Tibial artery (tissue), 4 donors: ENCODE results near the gene ARL5B.
A peak's percentile ranks its signal among the peaks of the same experiment; 100 is the strongest.

ENCODE experiments used
- DNase-seq, 2 donors: peaks; one replicate each; pipeline ENCODE4 v3.0.0-alpha.2; 2019
- H3K27ac ChIP-seq, 2 donors: fragments of 200-600 bp; sonication (generic) in 1 of 2; 1 replicate in 1 of 2; 2 replicates in 1 of 2; pipeline ENCODE4 v1.5.1; 2018 to 2019; ENCODE audit warnings: mild to moderate bottlenecking in 1 of 2
- H3K27me3 ChIP-seq, 2 donors: fragments of 200-600 bp; sonication (generic) in 1 of 2; one replicate each; pipeline versions ENCODE4 v1.5.1 to v1.6.0; 2016 to 2019
- H3K36me3 ChIP-seq, 3 donors: fragments of 200-600 bp; sonication (generic) in 2 of 3; one replicate each; pipeline ENCODE4 v1.5.1; 2016 to 2019; ENCODE audit warnings: mild to moderate bottlenecking in 2 of 3
- H3K4me1 ChIP-seq, 4 donors: fragments of 200-600 bp; sonication (generic) in 2 of 4; 1 replicate in 3 of 4; 2 replicates in 1 of 4; pipeline ENCODE4 v1.5.1; 2016 to 2019
- H3K4me3 ChIP-seq, 2 donors: fragments of 200-600 bp; sonication (generic) in 1 of 2; 1 replicate in 1 of 2; 2 replicates in 1 of 2; pipeline ENCODE4 v1.5.1; 2018 to 2019; ENCODE audit warnings: mild to moderate bottlenecking in 2 of 2
- H3K9me3 ChIP-seq, 3 donors: fragments of 200-600 bp; sonication (generic) in 1 of 3; one replicate each; pipeline ENCODE4 v1.5.1; 2016 to 2019
- intact Hi-C: fragments of 100-400 bp; cut with DNase I; formaldehyde crosslinking; loops from one replicate; pipeline ENCODE4 v1.15.0; 2023; ENCODE audit warnings: low total_unique reads
- TF ChIP-seq, protein P1 (sequence below), 2 experiments: fragments of 200-600 bp in 1 of 2; fragments of 450-650 bp in 1 of 2; IDR thresholded peaks; one replicate each; pipeline ENCODE4 v1.5.1; 2017 to 2019; ENCODE audit warnings: antibody characterized with exemption in 2 of 2, mild to moderate bottlenecking in 1 of 2, moderate library complexity in 1 of 2

ARL5B gene

DNA sequence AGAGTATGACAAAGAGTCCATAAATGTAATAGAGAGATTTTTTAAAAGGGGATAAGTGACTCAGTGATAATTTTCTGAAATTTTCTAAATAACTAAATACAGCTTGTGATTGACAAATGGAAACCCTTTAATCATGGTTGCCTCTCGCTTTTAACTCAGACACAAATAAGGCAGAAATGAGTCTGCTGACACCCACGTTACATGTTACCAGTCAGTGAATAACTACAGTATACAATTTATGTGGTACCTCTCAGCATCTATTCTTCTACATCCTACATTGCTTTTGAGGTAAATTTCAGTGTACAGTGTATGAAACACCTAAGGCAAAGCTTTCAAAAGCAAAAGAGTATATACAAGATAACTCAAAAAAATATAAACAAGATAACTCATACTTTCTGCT is 12.1 kb upstream of the ARL5B start:
- Histone ChIP-seq H3K4me1 (peaks cover 0 to 21% (median 16%) of the 10 kb centered on the region in 4 donors), H3K36me3 (peaks cover 0 to 14% (median 0%) of the 10 kb centered on the region in 3 donors), H3K4me3 (no peak overlapping the region), H3K27me3 (no peaks in the 10 kb centered on the region), H3K27ac (no peak overlapping the region), H3K9me3 (no peaks in the 10 kb centered on the region)
- TF ChIP-seq, protein P1, sequence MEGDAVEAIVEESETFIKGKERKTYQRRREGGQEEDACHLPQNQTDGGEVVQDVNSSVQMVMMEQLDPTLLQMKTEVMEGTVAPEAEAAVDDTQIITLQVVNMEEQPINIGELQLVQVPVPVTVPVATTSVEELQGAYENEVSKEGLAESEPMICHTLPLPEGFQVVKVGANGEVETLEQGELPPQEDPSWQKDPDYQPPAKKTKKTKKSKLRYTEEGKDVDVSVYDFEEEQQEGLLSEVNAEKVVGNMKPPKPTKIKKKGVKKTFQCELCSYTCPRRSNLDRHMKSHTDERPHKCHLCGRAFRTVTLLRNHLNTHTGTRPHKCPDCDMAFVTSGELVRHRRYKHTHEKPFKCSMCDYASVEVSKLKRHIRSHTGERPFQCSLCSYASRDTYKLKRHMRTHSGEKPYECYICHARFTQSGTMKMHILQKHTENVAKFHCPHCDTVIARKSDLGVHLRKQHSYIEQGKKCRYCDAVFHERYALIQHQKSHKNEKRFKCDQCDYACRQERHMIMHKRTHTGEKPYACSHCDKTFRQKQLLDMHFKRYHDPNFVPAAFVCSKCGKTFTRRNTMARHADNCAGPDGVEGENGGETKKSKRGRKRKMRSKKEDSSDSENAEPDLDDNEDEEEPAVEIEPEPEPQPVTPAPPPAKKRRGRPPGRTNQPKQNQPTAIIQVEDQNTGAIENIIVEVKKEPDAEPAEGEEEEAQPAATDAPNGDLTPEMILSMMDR (IDR thresholded peaks at IDR 0.05), result no peak
- no peak for DNase-seq
- intact Hi-C loops, result no loop called here

DNA sequence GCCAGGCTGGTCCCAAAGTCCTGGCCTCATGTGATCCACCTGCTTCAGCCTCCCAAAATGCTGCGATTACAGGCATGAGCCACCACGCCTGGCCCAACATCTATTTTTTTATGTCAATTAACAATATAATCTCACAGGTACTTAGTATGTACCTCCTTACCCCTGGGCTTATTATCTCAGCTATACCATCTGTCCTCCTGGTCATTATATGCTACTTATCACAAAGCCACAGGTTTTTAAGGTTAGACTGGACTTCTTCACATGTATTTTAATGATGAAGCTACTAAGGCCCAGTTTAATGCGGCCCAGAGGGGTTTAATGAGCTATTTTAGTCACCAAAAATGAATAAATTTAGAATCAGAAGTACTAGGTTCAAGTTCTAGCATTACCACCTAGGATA is 11.3 kb upstream of the ARL5B start:
- Histone ChIP-seq H3K9me3 (no peaks in the 10 kb centered on the region), H3K27ac (no peak overlapping the region), H3K27me3 (no peaks in the 10 kb centered on the region), H3K4me3 (no peak overlapping the region), H3K4me1 (peaks cover 0 to 23% (median 16%) of the 10 kb centered on the region in 4 donors), H3K36me3 (peaks cover 0 to 12% (median 0%) of the 10 kb centered on the region in 3 donors)
- no peak for DNase-seq
- TF ChIP-seq, protein P1 (IDR thresholded peaks at IDR 0.05), result no peak
- intact Hi-C loops, result no loop called here

DNA sequence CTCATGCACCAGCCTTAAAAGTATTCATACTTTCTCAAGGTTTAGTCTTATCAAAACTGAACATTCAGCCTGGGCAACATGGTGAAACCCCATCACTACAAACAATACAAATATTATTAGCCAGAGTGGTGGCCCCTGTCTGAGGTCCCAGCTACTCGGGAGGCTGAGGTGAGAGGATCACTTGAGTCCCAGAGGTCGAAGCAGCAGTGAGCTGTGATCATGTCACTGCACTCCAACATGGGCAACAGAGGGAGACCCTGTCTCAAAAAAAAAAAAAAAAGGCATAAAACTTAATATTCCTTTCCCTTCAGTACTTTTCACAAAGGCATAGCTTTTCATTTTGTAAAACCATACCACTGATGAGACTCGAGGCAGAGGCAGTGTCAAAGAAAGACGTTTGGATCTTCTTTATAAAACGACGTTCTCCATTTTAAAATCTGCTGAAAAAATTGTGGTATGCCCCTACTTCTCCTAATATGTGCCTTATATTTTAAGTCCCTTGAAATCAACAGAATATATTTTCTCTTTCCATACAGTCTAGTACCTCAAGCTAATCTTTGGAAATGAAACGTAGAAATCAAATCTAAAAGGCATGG is 9.8 kb upstream of the ARL5B start:
- H3K36me3 ChIP-seq, result peaks cover 0 to 12% (median 0%) of the 10 kb centered on the region in 3 donors
- DNase-seq, result no peak
- peaks cover 0 to 23% (median 16%) of the 10 kb centered on the region in 4 donors for H3K4me1 ChIP-seq
- H3K9me3 ChIP-seq, result no peaks in the 10 kb centered on the region
- TF ChIP-seq, protein P1 (IDR thresholded peaks at IDR 0.05), result no peak
- no peaks in the 10 kb centered on the region for H3K27me3 ChIP-seq
- intact Hi-C loops, result no loop called here
- H3K4me3 ChIP-seq, result no peak overlapping the region
- H3K27ac ChIP-seq, result no peak overlapping the region

DNA sequence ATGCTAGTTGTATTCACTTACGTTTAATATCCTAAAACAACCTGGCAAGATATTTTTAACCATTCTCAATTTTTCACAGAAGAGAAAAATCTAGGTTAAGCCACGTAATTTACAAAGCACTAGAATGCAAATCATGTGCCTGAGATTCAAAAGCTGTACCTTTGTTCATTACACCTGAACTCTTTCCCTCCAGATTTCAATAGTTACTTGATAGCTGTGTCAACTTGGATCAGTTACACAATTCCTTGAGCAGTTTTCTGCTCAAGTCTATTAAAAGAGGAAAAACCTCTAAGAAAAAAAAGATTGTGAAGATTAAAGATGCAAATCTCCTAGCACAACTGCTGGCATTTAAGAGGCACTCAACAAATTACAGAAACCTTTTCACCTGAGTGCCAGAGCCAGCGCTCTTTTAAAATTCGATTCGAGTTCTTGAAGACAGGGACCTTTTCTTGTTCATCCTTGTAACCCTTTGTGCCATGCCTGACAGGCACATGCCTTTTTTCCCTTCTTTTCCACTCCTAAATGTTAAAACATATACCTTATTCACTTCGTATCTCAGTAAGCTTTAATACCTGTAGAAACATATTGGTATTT is 8.7 kb upstream of the ARL5B start:
- intact Hi-C loops, result no loop called here
- peak overlapping the region in 1 of 2 donors; percentile 84 for H3K27ac ChIP-seq
- H3K27me3 ChIP-seq, result no peaks in the 10 kb centered on the region
- DNase-seq, result no peak
- peaks cover 0 to 23% (median 16%) of the 10 kb centered on the region in 4 donors for H3K4me1 ChIP-seq
- H3K4me3 ChIP-seq, result peak overlapping the region; percentile 65 to 67
- H3K9me3 ChIP-seq, result no peaks in the 10 kb centered on the region
- H3K36me3 ChIP-seq, result peaks cover 0 to 10% (median 0%) of the 10 kb centered on the region in 3 donors
- TF ChIP-seq, protein P1 (IDR thresholded peaks at IDR 0.05), result no peak

DNA sequence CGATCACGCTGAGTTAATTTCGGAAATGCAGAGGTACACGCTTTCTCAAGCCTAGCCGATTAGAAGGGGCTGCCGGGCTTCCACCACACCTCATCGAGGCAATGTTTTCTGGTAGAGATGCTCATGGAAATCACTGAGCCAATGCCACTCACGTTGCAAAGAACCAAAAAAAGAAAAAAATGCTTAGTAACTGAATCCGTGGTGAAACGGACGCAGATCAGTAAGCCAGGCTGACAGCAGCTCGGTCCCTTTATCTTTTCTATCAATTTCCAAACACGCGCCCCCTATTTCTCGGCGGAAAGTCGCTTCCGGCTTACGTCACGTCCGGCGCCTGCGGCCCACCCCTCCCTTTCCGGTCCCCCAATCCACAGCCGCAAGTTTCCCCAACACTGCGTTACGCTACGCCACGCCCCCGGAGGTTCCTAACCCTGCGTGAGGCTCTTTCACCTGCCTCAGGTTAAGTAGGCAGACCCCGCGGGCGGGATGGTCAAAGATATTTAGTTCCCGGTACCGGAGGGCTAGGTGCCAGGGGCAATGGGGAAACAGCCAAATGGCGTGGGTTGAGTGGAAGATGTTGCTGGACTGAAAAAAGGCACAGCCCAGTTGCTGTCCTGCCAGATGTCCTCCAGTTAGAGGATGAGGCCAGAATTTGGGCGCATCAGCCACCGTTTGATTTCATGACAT is 7.8 kb upstream of the ARL5B start, which contains the start of gene NSUN6:
TSS of gene NSUN6 (minus strand) at position 264 of the 684 bp plus-strand sequence. CDS start 384 bp downstream, outside the sequence.
- H3K4me3 ChIP-seq, result peak within 1 kb of the TSS; percentile 65 to 67
- intact Hi-C loops, result no loop called here
- H3K9me3 ChIP-seq, result no peaks in the 10 kb centered on the region
- peak within 1 kb of the TSS; percentile 84 to 88 for H3K27ac ChIP-seq
- TF ChIP-seq, protein P1 (IDR thresholded peaks at IDR 0.05), result no peak
- no peaks in the 10 kb centered on the region for H3K27me3 ChIP-seq
- peaks cover 0 to 5% (median 0%) of the 10 kb centered on the region in 3 donors for H3K36me3 ChIP-seq
- peak; percentile 89 to 93 for DNase-seq
- H3K4me1 ChIP-seq, result peaks cover 0 to 23% (median 16%) of the 10 kb centered on the region in 4 donors
